HEK293 (cell line): ENCODE data around the gene RRP1B.

Experiments
- GLIS1 ChIP-seq: fragments of 450-650 bp; formaldehyde crosslinking; IDR thresholded peaks from 2 replicates; pipeline ENCODE4 v1.5.1; 2016; ENCODE audit warnings: missing biosample characterization, missing genetic modification characterization
- SALL2 ChIP-seq: fragments of 450-650 bp; formaldehyde crosslinking; IDR thresholded peaks from 2 replicates; pipeline ENCODE4 v1.5.0; 2017; ENCODE audit warnings: missing biosample characterization, mild to moderate bottlenecking, missing genetic modification characterization, borderline replicate concordance
- YY2 ChIP-seq: fragments of 450-650 bp; formaldehyde crosslinking; IDR thresholded peaks from 2 replicates; pipeline ENCODE4 v1.5.1; 2016; ENCODE audit warnings: missing biosample characterization, missing genetic modification characterization
- ZNF10 ChIP-seq: fragments of 450-650 bp; formaldehyde crosslinking; IDR thresholded peaks from 2 replicates; pipeline ENCODE4 v1.5.1; 2017; ENCODE audit warnings: missing biosample characterization, missing genetic modification characterization
- ZNF292 ChIP-seq: fragments of 450-650 bp; formaldehyde crosslinking; IDR thresholded peaks from 2 replicates; pipeline ENCODE4 v1.5.1; 2016; ENCODE audit warnings: low read depth, missing biosample characterization, missing genetic modification characterization, borderline replicate concordance
- ZNF37A ChIP-seq: fragments of 450-650 bp; IDR thresholded peaks from 2 replicates; pipeline ENCODE4 v1.5.1; 2018; ENCODE audit warnings: missing biosample characterization, missing genetic modification characterization
- ZNF560 ChIP-seq: fragments of 450-650 bp; formaldehyde crosslinking; IDR thresholded peaks from 2 replicates; pipeline ENCODE4 v1.5.1; 2017; ENCODE audit warnings: missing biosample characterization, missing genetic modification characterization, borderline replicate concordance
- ZNF629 ChIP-seq: fragments of 450-650 bp; formaldehyde crosslinking; IDR thresholded peaks from 2 replicates; pipeline ENCODE4 v1.5.1; 2017; ENCODE audit warnings: missing biosample characterization, missing genetic modification characterization
- ZNF747 ChIP-seq: fragments of 450-650 bp; formaldehyde crosslinking; IDR thresholded peaks from 2 replicates; pipeline ENCODE4 v1.5.1; 2016; ENCODE audit warnings: missing biosample characterization, missing genetic modification characterization
- ZNF76 ChIP-seq: fragments of 450-650 bp; formaldehyde crosslinking; IDR thresholded peaks from 2 replicates; pipeline ENCODE4; 2016; ENCODE audit warnings: low read depth, missing biosample characterization, missing genetic modification characterization, borderline replicate concordance
- ZSCAN23 ChIP-seq: fragments of 450-650 bp; formaldehyde crosslinking; IDR thresholded peaks from 2 replicates; pipeline ENCODE4 v1.5.1; 2016; ENCODE audit warnings: missing biosample characterization, missing genetic modification characterization
- TF ChIP-seq, protein P1 (sequence below): fragments of 450-650 bp; formaldehyde crosslinking; IDR thresholded peaks from 2 replicates; pipeline ENCODE4 v1.5.0; 2017; ENCODE audit warnings: missing biosample characterization, missing genetic modification characterization, borderline replicate concordance
- TF ChIP-seq, protein P2 (sequence below): IDR thresholded peaks from 2 replicates; pipeline ENCODE4 v1.6.1; 2011; ENCODE audit warnings: mild to moderate bottlenecking, low read depth, low read length, borderline replicate concordance
- TF ChIP-seq, protein P3 (sequence below): fragments of 450-650 bp; formaldehyde crosslinking; optimal IDR thresholded peaks from 2 replicates; pipeline ENCODE3; 2016; ENCODE audit warnings: missing biosample characterization, mild to moderate bottlenecking, missing genetic modification characterization
- TF ChIP-seq, protein P4 (sequence below): fragments of 450-650 bp; formaldehyde crosslinking; IDR thresholded peaks from 2 replicates; pipeline ENCODE4 v1.5.1; 2016; ENCODE audit warnings: missing biosample characterization, missing genetic modification characterization, low read depth
- TF ChIP-seq, protein P5 (sequence below): fragments of 450-650 bp; formaldehyde crosslinking; IDR thresholded peaks from 2 replicates; pipeline ENCODE4 v1.5.1; 2016; ENCODE audit warnings: missing biosample characterization, missing genetic modification characterization
- TF ChIP-seq, protein P6 (sequence below): fragments of 450-650 bp; IDR thresholded peaks from 2 replicates; pipeline ENCODE4 v1.5.1; 2018; ENCODE audit warnings: missing biosample characterization, mild to moderate bottlenecking, missing genetic modification characterization
- TF ChIP-seq, protein P7 (sequence below): fragments of 450-650 bp; formaldehyde crosslinking; IDR thresholded peaks from 2 replicates; pipeline ENCODE4 v1.5.1; 2017; ENCODE audit warnings: missing biosample characterization, missing genetic modification characterization
- TF ChIP-seq, protein P8 (sequence below): fragments of 450-650 bp; formaldehyde crosslinking; IDR thresholded peaks from 2 replicates; pipeline ENCODE4 v1.5.1; 2016; ENCODE audit warnings: missing biosample characterization, missing genetic modification characterization, borderline replicate concordance

The RRP1B gene

DNA sequence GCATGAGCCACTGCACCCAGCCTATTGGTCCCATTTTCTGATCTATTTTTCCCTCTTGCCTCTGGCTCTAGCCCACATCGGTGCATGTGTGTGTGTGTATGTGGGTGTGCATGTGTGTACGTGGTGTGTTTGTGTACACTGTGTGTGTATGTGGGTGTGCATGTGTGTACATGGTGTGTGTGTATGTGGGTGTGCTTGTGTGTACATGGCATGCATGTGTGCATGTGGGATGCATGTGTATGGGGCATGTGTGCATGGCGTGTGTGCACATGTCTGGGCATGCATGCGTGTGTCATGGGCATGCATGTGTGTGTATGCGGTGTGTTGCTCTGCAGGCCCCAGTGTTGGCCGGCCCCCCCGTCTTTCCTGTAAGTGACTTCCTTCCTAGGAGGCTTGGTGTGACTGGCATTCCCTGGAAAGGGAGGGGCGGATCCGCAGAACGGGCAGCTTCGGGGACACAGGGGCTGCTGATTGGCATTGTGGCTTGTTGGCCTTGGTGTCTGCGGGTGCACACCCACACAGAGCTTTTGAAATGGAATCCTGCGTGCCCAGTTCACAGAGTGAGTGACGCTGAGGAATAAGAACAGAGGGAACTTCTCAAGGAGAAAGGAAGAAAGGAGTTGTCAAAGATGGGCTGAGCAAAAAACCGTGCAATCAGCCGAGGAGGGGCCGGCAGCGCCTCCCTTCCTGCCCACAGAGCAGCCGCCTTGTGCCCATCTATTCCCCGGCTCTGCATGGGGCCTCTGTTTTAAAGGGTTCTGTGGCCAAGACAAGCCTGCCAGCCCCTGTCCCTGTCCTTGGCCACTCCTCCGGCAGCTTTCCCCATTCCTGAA is 67.5 kb downstream of the RRP1B start (continued):
- TF ChIP-seq, protein P1, sequence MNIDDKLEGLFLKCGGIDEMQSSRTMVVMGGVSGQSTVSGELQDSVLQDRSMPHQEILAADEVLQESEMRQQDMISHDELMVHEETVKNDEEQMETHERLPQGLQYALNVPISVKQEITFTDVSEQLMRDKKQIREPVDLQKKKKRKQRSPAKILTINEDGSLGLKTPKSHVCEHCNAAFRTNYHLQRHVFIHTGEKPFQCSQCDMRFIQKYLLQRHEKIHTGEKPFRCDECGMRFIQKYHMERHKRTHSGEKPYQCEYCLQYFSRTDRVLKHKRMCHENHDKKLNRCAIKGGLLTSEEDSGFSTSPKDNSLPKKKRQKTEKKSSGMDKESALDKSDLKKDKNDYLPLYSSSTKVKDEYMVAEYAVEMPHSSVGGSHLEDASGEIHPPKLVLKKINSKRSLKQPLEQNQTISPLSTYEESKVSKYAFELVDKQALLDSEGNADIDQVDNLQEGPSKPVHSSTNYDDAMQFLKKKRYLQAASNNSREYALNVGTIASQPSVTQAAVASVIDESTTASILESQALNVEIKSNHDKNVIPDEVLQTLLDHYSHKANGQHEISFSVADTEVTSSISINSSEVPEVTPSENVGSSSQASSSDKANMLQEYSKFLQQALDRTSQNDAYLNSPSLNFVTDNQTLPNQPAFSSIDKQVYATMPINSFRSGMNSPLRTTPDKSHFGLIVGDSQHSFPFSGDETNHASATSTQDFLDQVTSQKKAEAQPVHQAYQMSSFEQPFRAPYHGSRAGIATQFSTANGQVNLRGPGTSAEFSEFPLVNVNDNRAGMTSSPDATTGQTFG (tag by site-specific recombination) = 0 out of 2 replicates have a peak, but pooled peaks have one; percentile 38
- TF ChIP-seq, protein P2, sequence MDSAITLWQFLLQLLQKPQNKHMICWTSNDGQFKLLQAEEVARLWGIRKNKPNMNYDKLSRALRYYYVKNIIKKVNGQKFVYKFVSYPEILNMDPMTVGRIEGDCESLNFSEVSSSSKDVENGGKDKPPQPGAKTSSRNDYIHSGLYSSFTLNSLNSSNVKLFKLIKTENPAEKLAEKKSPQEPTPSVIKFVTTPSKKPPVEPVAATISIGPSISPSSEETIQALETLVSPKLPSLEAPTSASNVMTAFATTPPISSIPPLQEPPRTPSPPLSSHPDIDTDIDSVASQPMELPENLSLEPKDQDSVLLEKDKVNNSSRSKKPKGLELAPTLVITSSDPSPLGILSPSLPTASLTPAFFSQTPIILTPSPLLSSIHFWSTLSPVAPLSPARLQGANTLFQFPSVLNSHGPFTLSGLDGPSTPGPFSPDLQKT = no peak
- TF ChIP-seq, protein P3, sequence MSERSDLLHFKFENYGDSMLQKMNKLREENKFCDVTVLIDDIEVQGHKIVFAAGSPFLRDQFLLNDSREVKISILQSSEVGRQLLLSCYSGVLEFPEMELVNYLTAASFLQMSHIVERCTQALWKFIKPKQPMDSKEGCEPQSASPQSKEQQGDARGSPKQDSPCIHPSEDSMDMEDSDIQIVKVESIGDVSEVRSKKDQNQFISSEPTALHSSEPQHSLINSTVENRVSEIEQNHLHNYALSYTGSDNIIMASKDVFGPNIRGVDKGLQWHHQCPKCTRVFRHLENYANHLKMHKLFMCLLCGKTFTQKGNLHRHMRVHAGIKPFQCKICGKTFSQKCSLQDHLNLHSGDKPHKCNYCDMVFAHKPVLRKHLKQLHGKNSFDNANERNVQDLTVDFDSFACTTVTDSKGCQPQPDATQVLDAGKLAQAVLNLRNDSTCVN (tag by site-specific recombination) = no peak
- TF ChIP-seq ZNF629 (tag by site-specific recombination) (no peak), ZNF292 (tag by site-specific recombination) (no peak), ZNF747 (tag by site-specific recombination) (no peak), ZSCAN23 (tag by site-specific recombination) (no peak), YY2 (tag by site-specific recombination) (no peak), ZNF10 (tag by site-specific recombination) (no peak), GLIS1 (tag by site-specific recombination) (no peak), ZNF560 (tag by site-specific recombination) (no peak), SALL2 (tag by site-specific recombination) (0 out of 2 replicates have a peak, but pooled peaks have one; percentile 32), ZNF37A (tag by site-specific recombination) (no peak), ZNF76 (no peak)
- TF ChIP-seq, protein P4, sequence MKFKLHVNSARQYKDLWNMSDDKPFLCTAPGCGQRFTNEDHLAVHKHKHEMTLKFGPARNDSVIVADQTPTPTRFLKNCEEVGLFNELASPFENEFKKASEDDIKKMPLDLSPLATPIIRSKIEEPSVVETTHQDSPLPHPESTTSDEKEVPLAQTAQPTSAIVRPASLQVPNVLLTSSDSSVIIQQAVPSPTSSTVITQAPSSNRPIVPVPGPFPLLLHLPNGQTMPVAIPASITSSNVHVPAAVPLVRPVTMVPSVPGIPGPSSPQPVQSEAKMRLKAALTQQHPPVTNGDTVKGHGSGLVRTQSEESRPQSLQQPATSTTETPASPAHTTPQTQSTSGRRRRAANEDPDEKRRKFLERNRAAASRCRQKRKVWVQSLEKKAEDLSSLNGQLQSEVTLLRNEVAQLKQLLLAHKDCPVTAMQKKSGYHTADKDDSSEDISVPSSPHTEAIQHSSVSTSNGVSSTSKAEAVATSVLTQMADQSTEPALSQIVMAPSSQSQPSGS (tag by site-specific recombination) = no peak
- TF ChIP-seq, protein P5, sequence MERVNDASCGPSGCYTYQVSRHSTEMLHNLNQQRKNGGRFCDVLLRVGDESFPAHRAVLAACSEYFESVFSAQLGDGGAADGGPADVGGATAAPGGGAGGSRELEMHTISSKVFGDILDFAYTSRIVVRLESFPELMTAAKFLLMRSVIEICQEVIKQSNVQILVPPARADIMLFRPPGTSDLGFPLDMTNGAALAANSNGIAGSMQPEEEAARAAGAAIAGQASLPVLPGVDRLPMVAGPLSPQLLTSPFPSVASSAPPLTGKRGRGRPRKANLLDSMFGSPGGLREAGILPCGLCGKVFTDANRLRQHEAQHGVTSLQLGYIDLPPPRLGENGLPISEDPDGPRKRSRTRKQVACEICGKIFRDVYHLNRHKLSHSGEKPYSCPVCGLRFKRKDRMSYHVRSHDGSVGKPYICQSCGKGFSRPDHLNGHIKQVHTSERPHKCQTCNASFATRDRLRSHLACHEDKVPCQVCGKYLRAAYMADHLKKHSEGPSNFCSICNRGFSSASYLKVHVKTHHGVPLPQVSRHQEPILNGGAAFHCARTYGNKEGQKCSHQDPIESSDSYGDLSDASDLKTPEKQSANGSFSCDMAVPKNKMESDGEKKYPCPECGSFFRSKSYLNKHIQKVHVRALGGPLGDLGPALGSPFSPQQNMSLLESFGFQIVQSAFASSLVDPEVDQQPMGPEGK (tag by site-specific recombination) = peak; percentile 43; the same call in 1 of the 2 replicates
- TF ChIP-seq, protein P6, sequence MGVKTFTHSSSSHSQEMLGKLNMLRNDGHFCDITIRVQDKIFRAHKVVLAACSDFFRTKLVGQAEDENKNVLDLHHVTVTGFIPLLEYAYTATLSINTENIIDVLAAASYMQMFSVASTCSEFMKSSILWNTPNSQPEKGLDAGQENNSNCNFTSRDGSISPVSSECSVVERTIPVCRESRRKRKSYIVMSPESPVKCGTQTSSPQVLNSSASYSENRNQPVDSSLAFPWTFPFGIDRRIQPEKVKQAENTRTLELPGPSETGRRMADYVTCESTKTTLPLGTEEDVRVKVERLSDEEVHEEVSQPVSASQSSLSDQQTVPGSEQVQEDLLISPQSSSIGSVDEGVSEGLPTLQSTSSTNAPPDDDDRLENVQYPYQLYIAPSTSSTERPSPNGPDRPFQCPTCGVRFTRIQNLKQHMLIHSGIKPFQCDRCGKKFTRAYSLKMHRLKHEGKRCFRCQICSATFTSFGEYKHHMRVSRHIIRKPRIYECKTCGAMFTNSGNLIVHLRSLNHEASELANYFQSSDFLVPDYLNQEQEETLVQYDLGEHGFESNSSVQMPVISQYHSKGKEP (tag by site-specific recombination) = no peak
- TF ChIP-seq, protein P7, sequence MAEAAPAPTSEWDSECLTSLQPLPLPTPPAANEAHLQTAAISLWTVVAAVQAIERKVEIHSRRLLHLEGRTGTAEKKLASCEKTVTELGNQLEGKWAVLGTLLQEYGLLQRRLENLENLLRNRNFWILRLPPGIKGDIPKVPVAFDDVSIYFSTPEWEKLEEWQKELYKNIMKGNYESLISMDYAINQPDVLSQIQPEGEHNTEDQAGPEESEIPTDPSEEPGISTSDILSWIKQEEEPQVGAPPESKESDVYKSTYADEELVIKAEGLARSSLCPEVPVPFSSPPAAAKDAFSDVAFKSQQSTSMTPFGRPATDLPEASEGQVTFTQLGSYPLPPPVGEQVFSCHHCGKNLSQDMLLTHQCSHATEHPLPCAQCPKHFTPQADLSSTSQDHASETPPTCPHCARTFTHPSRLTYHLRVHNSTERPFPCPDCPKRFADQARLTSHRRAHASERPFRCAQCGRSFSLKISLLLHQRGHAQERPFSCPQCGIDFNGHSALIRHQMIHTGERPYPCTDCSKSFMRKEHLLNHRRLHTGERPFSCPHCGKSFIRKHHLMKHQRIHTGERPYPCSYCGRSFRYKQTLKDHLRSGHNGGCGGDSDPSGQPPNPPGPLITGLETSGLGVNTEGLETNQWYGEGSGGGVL (tag by site-specific recombination) = no peak
- TF ChIP-seq, protein P8, sequence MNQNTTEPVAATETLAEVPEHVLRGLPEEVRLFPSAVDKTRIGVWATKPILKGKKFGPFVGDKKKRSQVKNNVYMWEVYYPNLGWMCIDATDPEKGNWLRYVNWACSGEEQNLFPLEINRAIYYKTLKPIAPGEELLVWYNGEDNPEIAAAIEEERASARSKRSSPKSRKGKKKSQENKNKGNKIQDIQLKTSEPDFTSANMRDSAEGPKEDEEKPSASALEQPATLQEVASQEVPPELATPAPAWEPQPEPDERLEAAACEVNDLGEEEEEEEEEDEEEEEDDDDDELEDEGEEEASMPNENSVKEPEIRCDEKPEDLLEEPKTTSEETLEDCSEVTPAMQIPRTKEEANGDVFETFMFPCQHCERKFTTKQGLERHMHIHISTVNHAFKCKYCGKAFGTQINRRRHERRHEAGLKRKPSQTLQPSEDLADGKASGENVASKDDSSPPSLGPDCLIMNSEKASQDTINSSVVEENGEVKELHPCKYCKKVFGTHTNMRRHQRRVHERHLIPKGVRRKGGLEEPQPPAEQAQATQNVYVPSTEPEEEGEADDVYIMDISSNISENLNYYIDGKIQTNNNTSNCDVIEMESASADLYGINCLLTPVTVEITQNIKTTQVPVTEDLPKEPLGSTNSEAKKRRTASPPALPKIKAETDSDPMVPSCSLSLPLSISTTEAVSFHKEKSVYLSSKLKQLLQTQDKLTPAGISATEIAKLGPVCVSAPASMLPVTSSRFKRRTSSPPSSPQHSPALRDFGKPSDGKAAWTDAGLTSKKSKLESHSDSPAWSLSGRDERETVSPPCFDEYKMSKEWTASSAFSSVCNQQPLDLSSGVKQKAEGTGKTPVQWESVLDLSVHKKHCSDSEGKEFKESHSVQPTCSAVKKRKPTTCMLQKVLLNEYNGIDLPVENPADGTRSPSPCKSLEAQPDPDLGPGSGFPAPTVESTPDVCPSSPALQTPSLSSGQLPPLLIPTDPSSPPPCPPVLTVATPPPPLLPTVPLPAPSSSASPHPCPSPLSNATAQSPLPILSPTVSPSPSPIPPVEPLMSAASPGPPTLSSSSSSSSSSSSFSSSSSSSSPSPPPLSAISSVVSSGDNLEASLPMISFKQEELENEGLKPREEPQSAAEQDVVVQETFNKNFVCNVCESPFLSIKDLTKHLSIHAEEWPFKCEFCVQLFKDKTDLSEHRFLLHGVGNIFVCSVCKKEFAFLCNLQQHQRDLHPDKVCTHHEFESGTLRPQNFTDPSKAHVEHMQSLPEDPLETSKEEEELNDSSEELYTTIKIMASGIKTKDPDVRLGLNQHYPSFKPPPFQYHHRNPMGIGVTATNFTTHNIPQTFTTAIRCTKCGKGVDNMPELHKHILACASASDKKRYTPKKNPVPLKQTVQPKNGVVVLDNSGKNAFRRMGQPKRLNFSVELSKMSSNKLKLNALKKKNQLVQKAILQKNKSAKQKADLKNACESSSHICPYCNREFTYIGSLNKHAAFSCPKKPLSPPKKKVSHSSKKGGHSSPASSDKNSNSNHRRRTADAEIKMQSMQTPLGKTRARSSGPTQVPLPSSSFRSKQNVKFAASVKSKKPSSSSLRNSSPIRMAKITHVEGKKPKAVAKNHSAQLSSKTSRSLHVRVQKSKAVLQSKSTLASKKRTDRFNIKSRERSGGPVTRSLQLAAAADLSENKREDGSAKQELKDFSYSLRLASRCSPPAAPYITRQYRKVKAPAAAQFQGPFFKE (tag by site-specific recombination) = no peak; the same call in 1 of the 2 replicates
